CD8-positive, alpha-beta memory T cell (primary cell): ENCODE results near the gene FMN1. TPM values are rescaled to one million over a fixed set of nuclear protein-coding genes. Genes with fewer than 3 reads are reported as not detected.

ENCODE experiments used
- CTCF ChIA-PET: fragments of 350-600 bp; sonication (Branson Sonifier 250); formaldehyde crosslinking; loops from one replicate; lab custom pipeline; 2021; ENCODE audit warnings: antibody characterized with exemption; lab: Charles Lee
- POLR2A ChIA-PET: fragments of 350-600 bp; sonication (Branson Sonifier 250); formaldehyde crosslinking; loops from one replicate; lab custom pipeline; 2021; ENCODE audit warnings: antibody characterized with exemption; lab: Charles Lee
- DNase-seq, 5 donors: peaks; one replicate each; pipeline versions ENCODE4 v3.0.0 to v3.0.0-alpha.2; 2020 to 2022; ENCODE audit warnings: mixed read lengths in 1 of 5
- H3K27ac ChIP-seq: one replicate; pipeline ENCODE4 v1.7.0; 2013; ENCODE audit warnings: low read depth, mild to moderate bottlenecking, low read length, moderate library complexity
- H3K27me3 ChIP-seq: 2 replicates; pipeline ENCODE4 v1.7.0; 2013; ENCODE audit warnings: low read length, mild to moderate bottlenecking; ENCODE audit not compliant: insufficient read depth, poor library complexity, severe bottlenecking
- H3K36me3 ChIP-seq: 2 replicates; pipeline ENCODE4 v1.7.0; 2013; ENCODE audit warnings: mild to moderate bottlenecking, low read length, moderate library complexity; ENCODE audit not compliant: insufficient read depth
- H3K4me1 ChIP-seq: 2 replicates; pipeline ENCODE4 v1.7.0; 2013; ENCODE audit warnings: mild to moderate bottlenecking, low read length, moderate library complexity; ENCODE audit not compliant: insufficient read depth
- H3K4me3 ChIP-seq: 2 replicates; pipeline ENCODE4 v1.7.0; 2013; ENCODE audit warnings: mild to moderate bottlenecking, low read length
- H3K9me3 ChIP-seq: 2 replicates; pipeline ENCODE4 v1.7.0; 2013; ENCODE audit warnings: mild to moderate bottlenecking, low read length
- H3K27ac Mint-ChIP-seq, 8 donors: one replicate each; pipeline ENCODE4 v1.8.0; 2020 to 2021; ENCODE audit warnings: mixed read lengths in 8 of 8, mild to moderate bottlenecking in 6 of 8, inconsistent platforms in 3 of 8, moderate library complexity in 3 of 8
- H3K27me3 Mint-ChIP-seq, 2 donors: one replicate each; pipeline ENCODE4 v1.8.0; 2020 to 2021; ENCODE audit warnings: mixed read lengths in 2 of 2, mild to moderate bottlenecking in 1 of 2, moderate library complexity in 1 of 2
- H3K36me3 Mint-ChIP-seq, 3 donors: one replicate each; pipeline ENCODE4 v1.8.0; 2020 to 2021; ENCODE audit warnings: mixed read lengths in 3 of 3, inconsistent platforms in 1 of 3, mild to moderate bottlenecking in 1 of 3
- H3K4me1 Mint-ChIP-seq, 3 donors: one replicate each; pipeline ENCODE4 v1.8.0; 2020 to 2021; ENCODE audit warnings: mixed read lengths in 3 of 3, inconsistent platforms in 1 of 3, mild to moderate bottlenecking in 1 of 3
- H3K4me3 Mint-ChIP-seq, 7 donors: one replicate each; pipeline ENCODE4 v1.8.0; 2020 to 2021; ENCODE audit warnings: mixed read lengths in 7 of 7, mild to moderate bottlenecking in 6 of 7, moderate library complexity in 4 of 7, inconsistent platforms in 2 of 7
- H3K9me3 Mint-ChIP-seq, 5 donors: one replicate each; pipeline ENCODE4 v1.8.0; 2020 to 2022; ENCODE audit warnings: mixed read lengths in 5 of 5, mild to moderate bottlenecking in 3 of 5, moderate library complexity in 2 of 5, inconsistent platforms in 1 of 5
- polyA plus RNA-seq: library from polyadenylated mRNA; unstranded; fragments of 300-500 nt; fragmentation: Illumina TruSeq; gene quantifications from one replicate; pipeline ENCODE4 v1.2.3, GENCODE V29; 2021
- total RNA-seq, 2 experiments: library from RNA; stranded (reverse); gene quantifications; one replicate each; pipeline ENCODE4 v1.2.3, GENCODE V29; 2021

Gene FMN1
- total and polyA plus RNA-seq, 3 experiments from 2014 or later: 0.09 to 0.24 (median 0.11) TPM

- H3K36me3 ChIP-seq: no peaks in the 10 kb centered on the region
- H3K27ac ChIP-seq: no peak overlapping the region
- Mint-ChIP-seq H3K4me1 (no peaks in the 10 kb centered on the region), H3K4me3 (no peak overlapping the region), H3K27me3 (peaks cover 0 to 4% of the 10 kb centered on the region in 2 donors), H3K27ac (no peak overlapping the region), H3K36me3 (no peaks in the 10 kb centered on the region), H3K9me3 (peaks cover 0 to 2% (median 0%) of the 10 kb centered on the region in 5 donors)
- no peaks in the 10 kb centered on the region for H3K4me1 ChIP-seq
- no peaks in the 10 kb centered on the region for H3K9me3 ChIP-seq
- no peak for DNase-seq
- CTCF ChIA-PET: no interaction called here
- POLR2A ChIA-PET: no interaction called here
- no peak overlapping the region for H3K4me3 ChIP-seq
- no peaks in the 10 kb centered on the region for H3K27me3 ChIP-seq
Observed at GRCh38 chr15:32908872-32909271, 285.6 kb downstream of the FMN1 start.

- H3K9me3 ChIP-seq: no peaks in the 10 kb centered on the region
- no peak for DNase-seq
- CTCF ChIA-PET: no interaction called here
- no peaks in the 10 kb centered on the region for H3K27me3 ChIP-seq
- POLR2A ChIA-PET: no interaction called here
- no peaks in the 10 kb centered on the region for H3K36me3 ChIP-seq
- H3K4me1 Mint-ChIP-seq: no peaks in the 10 kb centered on the region
- no peaks in the 10 kb centered on the region for H3K4me1 ChIP-seq
- no peaks in the 10 kb centered on the region for H3K36me3 Mint-ChIP-seq
- peaks cover 0 to 2% (median 0%) of the 10 kb centered on the region in 5 donors for H3K9me3 Mint-ChIP-seq
- no peak overlapping the region for H3K27ac ChIP-seq
- no peak overlapping the region for H3K4me3 Mint-ChIP-seq
- H3K27ac Mint-ChIP-seq: no peak overlapping the region
- no peak overlapping the region for H3K4me3 ChIP-seq
- H3K27me3 Mint-ChIP-seq: peaks cover 0 to 4% of the 10 kb centered on the region in 2 donors
Observed at GRCh38 chr15:32908135-32908801, 286.2 kb downstream of the FMN1 start.

- H3K27ac Mint-ChIP-seq: no peak overlapping the region
- no peaks in the 10 kb centered on the region for H3K4me1 Mint-ChIP-seq
- Histone ChIP-seq H3K27me3 (no peaks in the 10 kb centered on the region), H3K27ac (no peak overlapping the region), H3K4me3 (no peak overlapping the region), H3K36me3 (no peaks in the 10 kb centered on the region), H3K4me1 (no peaks in the 10 kb centered on the region), H3K9me3 (no peaks in the 10 kb centered on the region)
- peaks cover 0 to 2% (median 0%) of the 10 kb centered on the region in 5 donors for H3K9me3 Mint-ChIP-seq
- DNase-seq: no peak
- no peak overlapping the region for H3K4me3 Mint-ChIP-seq
- no peaks in the 10 kb centered on the region for H3K36me3 Mint-ChIP-seq
- CTCF ChIA-PET: no interaction called here
- H3K27me3 Mint-ChIP-seq: peaks cover 0 to 2% of the 10 kb centered on the region in 2 donors
- POLR2A ChIA-PET: no interaction called here
Observed at GRCh38 chr15:32905481-32905880, 289.0 kb downstream of the FMN1 start.

DNA sequence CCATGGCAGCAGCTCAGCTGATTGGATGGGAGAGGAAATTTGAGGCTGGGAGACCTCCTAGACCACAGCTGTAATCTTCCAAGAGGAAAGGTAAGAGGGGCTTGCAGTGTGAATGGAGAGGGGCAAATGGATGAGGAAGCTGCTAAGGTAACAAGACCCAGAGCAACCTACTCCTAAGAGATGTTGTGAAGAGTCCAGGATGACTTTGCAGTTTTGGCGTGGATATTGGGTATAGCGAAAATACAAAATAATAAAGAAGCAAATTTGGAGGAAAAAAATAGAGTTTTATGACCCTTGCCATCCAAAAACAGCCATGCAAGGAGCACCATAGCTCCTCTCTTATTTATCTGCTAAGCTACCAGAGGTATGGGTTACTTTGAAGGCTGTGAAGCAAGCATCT, 290.1 kb downstream of the FMN1 start:
- Histone ChIP-seq H3K36me3 (no peaks in the 10 kb centered on the region), H3K4me3 (no peak overlapping the region), H3K9me3 (no peaks in the 10 kb centered on the region), H3K4me1 (no peaks in the 10 kb centered on the region), H3K27me3 (no peaks in the 10 kb centered on the region), H3K27ac (no peak overlapping the region)
- Mint-ChIP-seq H3K27ac (no peak overlapping the region), H3K9me3 (peaks cover 0 to 2% (median 0%) of the 10 kb centered on the region in 5 donors), H3K4me1 (no peaks in the 10 kb centered on the region), H3K4me3 (no peak overlapping the region), H3K27me3 (peaks cover 0 to 2% of the 10 kb centered on the region in 2 donors), H3K36me3 (no peaks in the 10 kb centered on the region)
- ChIA-PET POLR2A (no interaction called here), CTCF (no interaction called here)
- DNase-seq: no peak

GRCh38 chr15:32903591-32904290, 290.8 kb downstream of the FMN1 start:
- Mint-ChIP-seq H3K4me3 (no peak overlapping the region), H3K9me3 (peaks cover 0 to 2% (median 0%) of the 10 kb centered on the region in 5 donors), H3K27ac (no peak overlapping the region), H3K4me1 (no peaks in the 10 kb centered on the region), H3K36me3 (no peaks in the 10 kb centered on the region), H3K27me3 (peaks cover 0 to 2% of the 10 kb centered on the region in 2 donors)
- no peak overlapping the region for H3K4me3 ChIP-seq
- DNase-seq: no peak
- ChIA-PET POLR2A (no interaction called here), CTCF (no interaction called here)
- H3K27ac ChIP-seq: no peak overlapping the region
- H3K9me3 ChIP-seq: no peaks in the 10 kb centered on the region
- H3K27me3 ChIP-seq: no peaks in the 10 kb centered on the region
- H3K4me1 ChIP-seq: no peaks in the 10 kb centered on the region
- H3K36me3 ChIP-seq: no peaks in the 10 kb centered on the region

GRCh38 chr15:32901995-32902394, 292.5 kb downstream of the FMN1 start:
- Histone ChIP-seq H3K36me3 (no peaks in the 10 kb centered on the region), H3K9me3 (no peaks in the 10 kb centered on the region), H3K27me3 (no peaks in the 10 kb centered on the region), H3K27ac (no peak overlapping the region), H3K4me1 (no peaks in the 10 kb centered on the region), H3K4me3 (no peak overlapping the region)
- no peak overlapping the region for H3K27ac Mint-ChIP-seq
- H3K9me3 Mint-ChIP-seq: peaks cover 0 to 2% (median 0%) of the 10 kb centered on the region in 5 donors
- CTCF ChIA-PET: no interaction called here
- H3K36me3 Mint-ChIP-seq: peaks cover 0 to 6% (median 0%) of the 10 kb centered on the region in 3 donors
- peaks cover 2 to 4% of the 10 kb centered on the region in 2 donors for H3K27me3 Mint-ChIP-seq
- DNase-seq: no peak
- H3K4me1 Mint-ChIP-seq: no peaks in the 10 kb centered on the region
- no peak overlapping the region for H3K4me3 Mint-ChIP-seq
- POLR2A ChIA-PET: no interaction called here

DNA sequence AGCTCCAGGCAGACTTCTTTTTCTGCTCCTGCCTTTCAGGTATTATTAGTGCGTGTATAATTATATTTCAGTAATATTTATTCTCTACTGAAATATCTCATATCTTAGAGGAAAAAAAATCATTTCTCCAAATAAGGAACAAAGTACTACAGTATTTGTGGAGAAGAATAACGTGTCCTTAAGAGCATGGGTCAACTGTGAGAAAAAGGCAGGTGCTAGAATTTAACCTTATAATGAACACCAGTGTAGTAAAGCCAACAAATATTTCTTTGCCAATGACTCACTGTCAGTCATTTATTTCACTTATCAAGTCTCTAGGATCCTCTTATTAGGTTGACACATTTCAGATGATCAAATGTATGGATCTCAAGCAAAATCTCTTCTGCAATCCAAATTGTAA, 293.3 kb downstream of the FMN1 start:
- POLR2A ChIA-PET: no interaction called here
- H3K27ac Mint-ChIP-seq: no peak overlapping the region

GRCh38 chr15:32899126-32899596, 295.4 kb downstream of the FMN1 start:
- POLR2A ChIA-PET: no interaction called here
- peaks cover 2 to 4% of the 10 kb centered on the region in 2 donors for H3K27me3 Mint-ChIP-seq
- Histone ChIP-seq H3K27me3 (no peaks in the 10 kb centered on the region), H3K4me3 (no peak overlapping the region), H3K27ac (no peak overlapping the region), H3K9me3 (no peaks in the 10 kb centered on the region), H3K4me1 (no peaks in the 10 kb centered on the region), H3K36me3 (no peaks in the 10 kb centered on the region)
- no peaks in the 10 kb centered on the region for H3K4me1 Mint-ChIP-seq
- peaks cover 0 to 2% (median 0%) of the 10 kb centered on the region in 5 donors for H3K9me3 Mint-ChIP-seq
- no peak overlapping the region for H3K27ac Mint-ChIP-seq
- DNase-seq: no peak
- peaks cover 0 to 6% (median 0%) of the 10 kb centered on the region in 3 donors for H3K36me3 Mint-ChIP-seq
- CTCF ChIA-PET: interaction anchor here (1.3 kb wide), 1 partner anchor 26 kb away, joined by 3 read pairs; no protein-coding TSS in a partner anchor
- no peak overlapping the region for H3K4me3 Mint-ChIP-seq

More for the DNA sequence above, 293.3 kb downstream of the FMN1 start:
- no peaks in the 10 kb centered on the region for H3K27me3 ChIP-seq
- Mint-ChIP-seq H3K4me3 (no peak overlapping the region), H3K4me1 (no peaks in the 10 kb centered on the region), H3K27me3 (peaks cover 2 to 4% of the 10 kb centered on the region in 2 donors), H3K36me3 (peaks cover 0 to 6% (median 0%) of the 10 kb centered on the region in 3 donors), H3K9me3 (peaks cover 0 to 2% (median 0%) of the 10 kb centered on the region in 5 donors)
- no peak overlapping the region for H3K4me3 ChIP-seq
- no peaks in the 10 kb centered on the region for H3K36me3 ChIP-seq
- DNase-seq: no peak
- no peaks in the 10 kb centered on the region for H3K4me1 ChIP-seq
- no peaks in the 10 kb centered on the region for H3K9me3 ChIP-seq
- H3K27ac ChIP-seq: no peak overlapping the region
- CTCF ChIA-PET: no interaction called here
